ENCODE measurements around the gene HSPB8.

- no peak for TF ChIP-seq CTCF (IDR thresholded peaks at IDR 0.05)
- TF ChIP-seq POLR2A (IDR thresholded peaks at IDR 0.05), result no peak
These were observed 4.2 kb downstream of the HSPB8 start for GRCh38 chr12:119182701-119183493.

Data from lower leg skin (tissue), 3 donors.